ENCODE measurements around the gene ABCD1. TPM values are rescaled to one million over a fixed set of nuclear protein-coding genes. Genes with fewer than 3 reads are reported as not detected.

The ABCD1 gene
- total RNA-seq, 4 donors from 2014 or later: 14.4 to 38.8 (median 22.0) TPM

- TF ChIP-seq POLR2A (IDR thresholded peaks at IDR 0.05) (no peak), CTCF (IDR thresholded peaks at IDR 0.05) (no peak), EP300 (IDR thresholded peaks at IDR 0.05) (no peak), POLR2AphosphoS5 (IDR thresholded peaks at IDR 0.05) (no peak)
- no peaks in the 10 kb centered on the region for H3K9me3 ChIP-seq
- H3K27me3 ChIP-seq: no peaks in the 10 kb centered on the region
- peaks cover 0 to 64% of the 10 kb centered on the region in 2 donors for H3K36me3 ChIP-seq
- WGBS, 2 donors (ENCODE audit: low coverage in 1 of 2): no CpG with 5 or more reads among the region's 15 CpGs
- no peak for ATAC-seq
- no peak overlapping the region for H3K27ac ChIP-seq
- H3K4me1 ChIP-seq: no peaks in the 10 kb centered on the region
- H3K4me3 ChIP-seq: no peak overlapping the region
Measured at GRCh38 chrX:153736871-153737441, 12.3 kb downstream of the ABCD1 start.

DNA sequence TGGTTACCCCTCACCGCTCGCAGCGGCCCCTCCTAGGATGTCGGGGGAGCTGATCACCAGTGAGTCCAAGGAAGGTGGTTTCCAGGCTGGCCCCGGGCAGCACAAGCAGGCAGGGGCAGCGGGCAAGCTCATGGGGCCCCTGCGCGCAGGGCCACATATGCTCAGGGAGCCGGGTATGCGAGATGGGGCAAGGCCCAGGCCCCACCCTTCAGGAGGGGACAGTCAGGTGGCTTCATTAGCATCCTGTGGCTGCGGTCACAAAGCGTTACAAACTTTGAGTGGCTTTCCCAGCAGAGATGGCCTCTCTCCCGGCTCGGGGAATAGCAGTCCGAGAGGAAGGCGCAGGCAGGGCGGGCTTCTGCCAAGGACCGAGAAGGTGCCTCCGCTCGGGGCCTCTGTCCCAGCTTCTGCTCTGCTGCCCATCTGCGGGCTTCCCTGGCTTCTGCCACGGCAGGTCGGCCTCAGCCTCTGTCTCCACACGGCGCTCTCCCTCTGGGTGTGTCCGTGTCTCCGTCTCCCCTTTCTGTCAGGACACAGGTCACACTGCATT is 13.5 kb downstream of the ABCD1 start:
- Histone ChIP-seq H3K27ac (no peak overlapping the region), H3K4me1 (peaks cover 0 to 5% (median 0%) of the 10 kb centered on the region in 3 donors), H3K27me3 (no peaks in the 10 kb centered on the region), H3K36me3 (peaks cover 0 to 57% of the 10 kb centered on the region in 2 donors), H3K9me3 (no peaks in the 10 kb centered on the region), H3K4me3 (no peak overlapping the region)
- TF ChIP-seq POLR2A (IDR thresholded peaks at IDR 0.05) (no peak), POLR2AphosphoS5 (IDR thresholded peaks at IDR 0.05) (no peak), EP300 (IDR thresholded peaks at IDR 0.05) (no peak), CTCF (IDR thresholded peaks at IDR 0.05) (no peak)
- no peak for ATAC-seq
- 87 to 96% methylated on average over 3 to 14 of the region's 27 CpGs for WGBS, 2 donors (ENCODE audit: low coverage in 1 of 2)

DNA sequence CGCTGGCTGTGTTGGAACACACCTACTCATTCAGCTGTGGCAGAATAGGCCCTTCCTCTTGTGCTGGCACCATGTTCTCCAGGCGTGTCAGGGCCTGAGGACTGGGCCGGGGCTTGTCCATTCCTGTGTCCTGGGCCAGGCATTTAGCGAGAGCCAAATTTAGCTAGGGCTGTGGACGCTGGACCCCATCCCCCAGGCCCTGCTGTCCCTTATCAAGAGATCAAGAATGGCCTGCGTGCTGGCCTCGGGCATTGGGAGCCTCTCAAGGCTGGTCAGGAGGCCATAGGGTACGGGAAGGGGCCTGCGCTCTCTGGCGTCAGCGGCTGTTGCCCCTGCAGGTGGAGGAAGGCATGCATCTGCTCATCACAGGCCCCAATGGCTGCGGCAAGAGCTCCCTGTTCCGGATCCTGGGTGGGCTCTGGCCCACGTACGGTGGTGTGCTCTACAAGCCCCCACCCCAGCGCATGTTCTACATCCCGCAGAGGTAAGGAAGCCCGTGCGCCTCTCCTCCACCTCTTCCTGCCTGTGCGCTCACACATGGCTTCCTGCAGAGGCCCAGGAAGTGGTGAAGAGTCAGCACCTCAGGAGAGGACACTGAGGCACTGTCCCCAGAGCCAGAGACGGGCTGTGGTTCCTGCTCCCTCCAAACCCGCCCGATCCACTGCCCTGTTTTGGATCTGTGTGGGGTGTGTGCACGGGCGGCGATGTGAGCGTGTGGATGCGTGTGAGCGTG is 15.3 kb downstream of the ABCD1 start:
- TF ChIP-seq CTCF (IDR thresholded peaks at IDR 0.05) (no peak), EP300 (IDR thresholded peaks at IDR 0.05) (no peak), POLR2A (IDR thresholded peaks at IDR 0.05) (no peak), POLR2AphosphoS5 (IDR thresholded peaks at IDR 0.05) (no peak)
- WGBS, 2 donors (ENCODE audit: low coverage in 1 of 2): 60% methylated on average over 1 of the region's 29 CpGs; no CpG with 5 or more reads in 1 of the 2 donors
- Histone ChIP-seq H3K4me1 (peaks cover 0 to 22% (median 0%) of the 10 kb centered on the region in 3 donors), H3K4me3 (no peak overlapping the region), H3K27me3 (no peaks in the 10 kb centered on the region), H3K9me3 (no peaks in the 10 kb centered on the region), H3K36me3 (peaks cover 0 to 50% of the 10 kb centered on the region in 2 donors), H3K27ac (no peak overlapping the region)
- no peak for ATAC-seq

- peaks cover 0 to 22% (median 0%) of the 10 kb centered on the region in 3 donors for H3K4me1 ChIP-seq
- H3K27me3 ChIP-seq: no peaks in the 10 kb centered on the region
- WGBS, 2 donors (ENCODE audit: low coverage in 1 of 2): 60 to 100% methylated on average over 1 to 2 of the region's 16 CpGs
- H3K27ac ChIP-seq: no peak overlapping the region
- TF ChIP-seq POLR2A (IDR thresholded peaks at IDR 0.05): no peak
- TF ChIP-seq CTCF (IDR thresholded peaks at IDR 0.05): no peak
- no peak for TF ChIP-seq POLR2AphosphoS5 (IDR thresholded peaks at IDR 0.05)
- TF ChIP-seq EP300 (IDR thresholded peaks at IDR 0.05): no peak
- H3K9me3 ChIP-seq: no peaks in the 10 kb centered on the region
- ATAC-seq: no peak
- peaks cover 0 to 50% of the 10 kb centered on the region in 2 donors for H3K36me3 ChIP-seq
- H3K4me3 ChIP-seq: no peak overlapping the region
Measured at GRCh38 chrX:153740631-153741222, 16.1 kb downstream of the ABCD1 start.

All from gastroesophageal sphincter (tissue), 4 donors.